ENCODE results near the gene PPA2.

- TF ChIP-seq EZH2 (IDR thresholded peaks at IDR 0.05; ENCODE audit: low read depth): no peak
- no peak for TF ChIP-seq CTCF (conservative IDR thresholded peaks at IDR 0.05)
Measured at GRCh38 chr4:105472871-105473323, 965 bp downstream of the PPA2 start.
